ENCODE measurements around the gene IQGAP2.

- TF ChIP-seq EZH2 (IDR thresholded peaks at IDR 0.05): no peak
- no peak for TF ChIP-seq POLR2AphosphoS5 (IDR thresholded peaks at IDR 0.05; ENCODE audit: borderline replicate concordance, low read depth, low read length)
These were observed 188.3 kb downstream of the IQGAP2 start for GRCh38 chr5:76591366-76591765.
